NCI-H1092 treated with DMSO at 0.1 percent for 48 hours (cell line): ENCODE results near the gene PRTFDC1.
"Not testable (repeated sequence)": the region's sequence is repeated elsewhere in the genome, so short reads cannot be mapped to it uniquely, and the experiment has no call there.

Experiments used
- DNase-seq: peaks from one replicate; lab custom pipeline; 2025; lab: John Stamatoyannopoulos, UW

Gene PRTFDC1

DNA sequence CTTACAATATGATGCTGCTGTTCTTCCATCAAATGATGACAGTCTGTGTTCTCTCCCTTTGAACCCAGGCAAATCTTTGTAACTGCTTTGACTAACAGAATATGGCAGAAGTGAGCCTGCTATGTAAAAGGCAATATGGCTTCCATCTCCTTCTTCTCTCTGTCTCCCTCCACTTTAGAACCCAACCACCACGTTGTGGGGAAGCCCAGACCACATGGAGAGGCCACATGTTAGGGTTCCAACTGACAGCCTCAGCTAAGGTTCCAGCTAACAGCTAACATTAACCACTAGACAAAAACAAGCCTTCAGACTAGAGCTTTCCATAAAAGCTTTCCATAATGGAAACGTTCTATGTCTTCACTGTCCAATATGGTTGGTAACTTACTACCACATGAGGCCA is 107.7 kb downstream of the PRTFDC1 start:
- DNase-seq: no peak

DNA sequence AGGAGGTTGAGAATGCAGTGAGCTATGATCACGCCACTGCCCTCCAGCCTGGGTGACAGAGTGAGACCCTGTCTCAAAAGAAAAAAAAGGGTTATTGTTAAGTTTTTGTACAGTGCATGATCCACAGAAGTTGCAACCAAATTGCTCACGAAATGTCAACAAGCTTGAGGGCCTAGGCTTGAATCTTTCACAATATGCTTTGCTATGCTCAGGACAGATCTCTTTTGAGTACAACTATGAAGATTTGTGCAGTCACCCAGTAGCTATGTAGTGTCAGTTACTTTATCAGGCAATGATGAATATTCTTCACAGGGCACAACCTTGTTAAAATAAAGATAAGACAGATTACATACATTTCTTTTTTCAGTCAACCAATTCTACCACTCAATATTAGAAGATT is 109.2 kb downstream of the PRTFDC1 start:
- no peak for DNase-seq

- DNase-seq: no peak
These were observed 109.5 kb downstream of the PRTFDC1 start for GRCh38 chr10:24842856-24843255.

GRCh38 chr10:24841530-24841929 is 110.9 kb downstream of the PRTFDC1 start:
- DNase-seq: no peak

DNA sequence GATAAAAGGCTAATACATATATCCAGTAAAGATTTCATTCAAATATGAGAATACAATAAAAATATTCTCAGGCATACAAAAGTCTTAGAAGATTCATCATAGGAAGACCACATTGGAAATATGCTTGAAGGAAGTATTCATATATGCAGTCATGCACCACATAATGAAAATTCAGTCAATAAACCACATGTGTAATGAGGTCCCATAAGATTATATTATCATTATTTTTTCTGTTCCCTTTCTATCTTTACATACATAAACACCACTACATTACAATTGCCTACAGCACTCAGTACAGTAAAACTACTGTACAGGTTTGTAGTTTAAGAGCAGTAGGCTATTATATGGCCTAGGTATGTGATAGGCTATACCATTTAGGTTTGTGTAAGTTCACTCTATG is 111.6 kb downstream of the PRTFDC1 start:
- DNase-seq: no peak

GRCh38 chr10:24837781-24838180 is 114.6 kb downstream of the PRTFDC1 start:
- not testable (repeated sequence) for DNase-seq

- DNase-seq: no peak
These were observed 117.5 kb downstream of the PRTFDC1 start for GRCh38 chr10:24834869-24835268.

DNA sequence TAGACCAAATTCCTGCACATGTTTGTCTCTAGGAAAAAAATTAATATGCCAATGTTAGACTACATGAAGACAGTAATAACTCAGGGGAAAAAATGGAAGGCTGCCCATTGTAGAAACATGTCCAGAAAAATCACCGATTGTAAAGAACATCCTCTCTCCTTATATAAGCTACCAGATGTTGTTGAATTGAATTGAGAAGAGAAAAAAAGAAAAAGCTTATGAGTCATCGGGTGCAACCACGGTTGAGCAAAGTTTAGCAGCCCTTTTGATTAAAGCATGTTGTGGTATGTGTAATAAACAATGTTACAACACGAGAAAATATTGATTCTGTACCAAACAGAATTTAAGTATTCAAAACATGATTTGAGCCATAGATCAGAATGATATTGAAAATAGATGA is 126.4 kb downstream of the PRTFDC1 start:
- no peak for DNase-seq

DNA sequence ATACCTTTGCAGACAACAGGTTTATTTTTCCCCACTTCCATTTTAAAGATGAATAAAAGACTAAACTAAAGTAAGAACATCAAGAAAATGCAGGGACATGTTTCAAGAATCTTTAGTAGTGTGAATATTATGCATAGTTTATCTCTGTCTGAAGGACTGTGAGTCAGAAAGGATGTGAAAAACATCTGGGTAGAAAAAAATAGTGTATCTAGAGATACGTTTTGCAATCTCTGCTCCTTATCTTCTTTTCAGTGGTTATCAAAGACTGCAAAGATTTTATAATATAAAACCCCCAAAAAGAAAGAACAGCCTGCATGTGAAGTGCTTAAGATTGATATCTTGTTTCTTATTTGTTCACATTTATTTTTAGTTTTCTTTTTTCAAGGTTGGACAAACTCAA is 126.9 kb downstream of the PRTFDC1 start:
- no peak for DNase-seq

DNA sequence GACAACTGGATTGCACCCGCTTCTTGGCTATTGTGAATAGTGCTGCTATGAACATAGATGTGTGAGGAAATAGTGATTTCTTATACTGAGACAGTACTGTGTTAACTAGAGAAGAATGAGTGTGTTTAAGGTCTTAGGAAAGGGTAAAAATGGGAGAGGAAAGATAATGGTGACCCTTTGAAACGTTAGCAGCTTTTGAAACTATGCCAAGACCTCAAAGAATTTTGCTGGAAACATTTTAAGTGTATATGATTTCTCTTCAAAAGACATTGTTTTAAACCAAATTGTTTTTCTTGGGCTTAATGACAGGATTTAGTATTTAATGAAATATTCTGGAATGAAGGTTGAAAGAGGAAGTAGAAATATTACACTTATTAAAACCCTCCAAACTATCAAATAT is 127.9 kb downstream of the PRTFDC1 start:
- DNase-seq: no peak

GRCh38 chr10:24824124-24824523 is 128.3 kb downstream of the PRTFDC1 start:
- no peak for DNase-seq

GRCh38 chr10:24822590-24822989 is 129.8 kb downstream of the PRTFDC1 start:
- DNase-seq: no peak

DNA sequence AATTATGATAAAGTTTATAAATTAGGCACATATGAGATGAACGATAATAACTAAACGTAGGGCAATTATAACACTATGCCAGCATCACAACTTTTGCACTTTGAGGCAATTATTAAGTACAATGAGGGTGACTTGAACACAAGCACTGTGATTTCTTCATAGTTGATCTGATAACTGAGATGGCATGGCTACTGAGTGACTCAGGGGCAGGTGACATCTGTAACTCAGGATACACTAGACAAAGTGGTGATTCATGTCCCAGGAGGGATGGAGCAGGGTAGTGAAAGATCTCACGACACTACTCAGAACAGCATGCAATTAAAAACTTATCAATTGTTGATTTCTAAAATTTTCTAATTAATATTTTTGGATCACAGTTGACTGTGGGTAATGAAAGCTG is 130.4 kb downstream of the PRTFDC1 start:
- no peak for DNase-seq

- no peak for DNase-seq
These were observed 135.5 kb downstream of the PRTFDC1 start for GRCh38 chr10:24816868-24817396.

GRCh38 chr10:24814568-24815313 is 137.7 kb downstream of the PRTFDC1 start:
- DNase-seq: no peak

DNA sequence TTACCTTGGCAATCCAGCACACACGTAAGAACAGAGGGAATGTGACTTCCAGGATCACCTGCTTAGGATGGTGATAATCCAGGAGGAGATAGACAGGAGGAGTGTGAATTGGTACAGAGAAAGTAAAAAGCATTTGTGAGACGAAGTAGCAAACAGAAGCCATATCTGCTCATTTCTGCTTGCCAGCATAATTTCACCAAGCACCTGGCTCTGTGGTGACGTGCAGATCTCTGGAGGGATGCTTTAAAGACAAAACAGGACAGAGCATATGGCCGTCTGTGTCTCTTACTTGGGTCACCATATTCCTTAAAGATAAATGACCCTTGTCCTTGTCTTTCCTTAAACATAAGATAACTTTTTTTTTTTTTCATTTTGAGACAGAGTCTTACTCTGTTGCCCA is 138.6 kb downstream of the PRTFDC1 start:
- DNase-seq: no peak

DNA sequence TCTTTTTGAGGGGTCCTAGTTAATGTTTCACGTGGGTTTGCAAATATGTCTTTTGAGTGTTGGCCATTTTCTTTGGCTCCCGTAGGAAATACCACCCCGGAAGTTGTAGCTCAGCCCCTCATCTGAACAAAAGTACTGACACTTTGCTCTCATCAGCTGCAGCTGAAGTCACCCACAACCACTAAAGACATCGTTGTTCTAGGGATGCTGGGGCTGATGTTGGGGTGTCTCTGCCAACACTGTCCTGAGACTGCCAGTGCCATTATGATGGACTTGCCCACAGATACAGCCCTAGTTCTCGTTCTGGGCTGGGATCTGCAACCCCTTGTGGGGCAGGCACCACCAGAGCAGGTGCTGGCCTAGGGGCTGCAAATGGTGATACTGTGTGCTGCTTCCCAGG is 146.1 kb downstream of the PRTFDC1 start:
- DNase-seq: no peak

DNA sequence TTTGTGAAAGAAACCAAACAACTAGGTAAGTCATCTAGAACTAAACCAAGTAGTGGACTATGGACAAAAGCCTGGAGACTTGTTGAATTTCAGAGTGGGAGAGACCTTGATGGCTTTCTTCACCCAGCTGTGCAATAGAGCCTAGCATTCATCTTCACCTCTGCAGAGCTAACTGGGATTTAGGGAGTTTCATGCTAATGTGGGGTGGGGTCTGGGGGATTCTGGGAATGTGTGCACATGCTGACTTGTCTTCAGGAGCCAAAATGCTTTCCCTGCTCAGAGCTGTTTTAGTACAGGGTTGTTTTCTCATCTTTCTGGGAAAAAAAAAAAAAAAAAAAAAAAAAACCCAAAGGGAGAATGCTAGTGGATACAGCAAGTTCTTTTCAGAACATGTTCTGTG is 147.4 kb downstream of the PRTFDC1 start:
- no peak for DNase-seq

DNA sequence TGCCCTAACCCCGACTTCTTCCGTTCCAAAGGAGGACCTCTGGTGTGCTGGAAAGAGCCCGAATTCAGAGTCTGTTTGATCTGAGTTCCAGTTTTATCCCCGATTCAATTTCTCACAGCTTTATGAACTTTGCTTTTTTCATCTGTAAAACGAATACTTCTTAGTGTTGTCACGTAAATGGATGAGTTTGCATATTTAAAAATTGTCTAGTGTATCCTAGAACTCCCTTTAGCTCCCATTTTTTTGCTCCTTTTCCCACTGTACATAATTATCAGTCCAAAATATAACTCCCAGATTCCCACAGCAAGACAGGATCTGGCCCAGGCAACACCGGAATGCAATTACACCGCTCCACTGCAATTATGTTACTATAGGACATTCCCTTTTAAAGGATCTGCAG is 148.0 kb downstream of the PRTFDC1 start:
- DNase-seq: no peak

- no peak for DNase-seq
These were observed 150.0 kb downstream of the PRTFDC1 start for GRCh38 chr10:24802378-24802777.

DNA sequence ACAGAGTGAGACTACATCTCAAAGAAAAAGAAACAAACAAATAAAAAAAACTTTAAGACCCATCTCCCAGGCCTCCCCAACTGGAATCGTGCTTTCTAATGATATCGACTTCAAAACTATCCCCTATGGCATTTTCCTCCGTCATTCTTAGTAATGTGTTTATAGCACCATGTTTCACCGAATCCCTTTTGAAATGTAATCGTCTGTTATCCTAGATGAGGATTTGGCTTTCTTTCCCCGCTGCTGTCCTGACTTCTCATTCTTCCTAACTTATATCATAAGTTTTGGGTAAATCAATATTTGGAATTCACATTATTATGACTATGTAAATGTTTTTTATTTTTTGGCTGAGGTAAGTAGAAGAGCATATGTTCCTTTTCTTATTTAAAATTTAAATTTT is 151.5 kb downstream of the PRTFDC1 start:
- DNase-seq: no peak
